GM18526 (cell line): ENCODE results near the gene MYPN.

Source experiments
- POLR2A ChIP-seq: IDR thresholded peaks from 3 replicates; pipeline ENCODE4 v1.6.1; 2011; ENCODE audit not compliant: insufficient read length; ENCODE audit errors: extremely low read depth

Gene MYPN

GRCh38 chr10:68231106-68231816, 122.0 kb downstream of the MYPN start:
- no peak for TF ChIP-seq POLR2A

- no peak for TF ChIP-seq POLR2A
Observed at GRCh38 chr10:68231817-68232251, 122.5 kb downstream of the MYPN start, which contains the start of gene ATOH7. Gene ATOH7 (minus strand): TSS chr10:68232113. CDS start chr10:68231677, 436 bp downstream.

DNA sequence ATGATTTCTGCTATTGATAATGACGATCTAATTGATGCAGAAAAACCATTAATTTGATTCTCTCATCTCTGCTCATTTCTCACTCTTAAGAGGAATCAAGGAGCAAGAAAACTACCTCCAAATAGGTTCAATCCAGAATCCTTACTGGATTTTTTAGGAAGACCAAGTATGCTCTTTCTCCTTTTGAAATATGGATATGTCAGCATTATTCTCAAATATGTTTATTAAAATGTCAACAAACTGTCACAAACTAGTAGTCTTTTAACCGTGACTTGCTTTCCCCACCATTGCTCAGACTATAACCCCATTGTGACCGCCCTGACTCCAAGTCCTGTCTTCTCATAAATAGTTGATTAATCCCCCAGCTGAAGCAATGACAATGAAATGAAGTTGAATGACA, 123.8 kb downstream of the MYPN start:
- TF ChIP-seq POLR2A, result no peak

DNA sequence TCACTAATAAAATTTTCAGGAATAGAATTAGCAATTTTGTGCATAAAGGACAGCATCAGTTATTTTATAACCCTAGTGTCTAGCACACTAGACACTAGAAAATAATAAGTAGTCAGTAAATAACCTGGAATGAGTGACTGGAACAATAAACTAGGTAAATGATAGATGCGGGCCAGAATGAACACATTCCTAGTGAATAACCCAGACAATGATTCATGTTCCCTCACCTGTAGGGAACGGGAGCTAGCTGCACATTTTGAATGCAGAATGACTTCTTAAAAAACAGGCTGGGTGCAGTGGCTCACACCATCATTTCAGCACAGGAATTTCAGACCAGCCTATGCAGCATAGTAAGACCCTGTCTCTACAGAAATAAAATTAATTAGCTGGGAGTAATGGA, 125.8 kb downstream of the MYPN start:
- no peak for TF ChIP-seq POLR2A

GRCh38 chr10:68235581-68235980, 126.3 kb downstream of the MYPN start:
- TF ChIP-seq POLR2A, result no peak

- TF ChIP-seq POLR2A, result no peak
Observed at GRCh38 chr10:68237173-68237572, 127.9 kb downstream of the MYPN start.

GRCh38 chr10:68238371-68238770, 129.1 kb downstream of the MYPN start:
- TF ChIP-seq POLR2A, result no peak

- no peak for TF ChIP-seq POLR2A
Observed at GRCh38 chr10:68239069-68239468, 129.8 kb downstream of the MYPN start.

- no peak for TF ChIP-seq POLR2A
Observed at GRCh38 chr10:68239596-68240150, 130.4 kb downstream of the MYPN start.

DNA sequence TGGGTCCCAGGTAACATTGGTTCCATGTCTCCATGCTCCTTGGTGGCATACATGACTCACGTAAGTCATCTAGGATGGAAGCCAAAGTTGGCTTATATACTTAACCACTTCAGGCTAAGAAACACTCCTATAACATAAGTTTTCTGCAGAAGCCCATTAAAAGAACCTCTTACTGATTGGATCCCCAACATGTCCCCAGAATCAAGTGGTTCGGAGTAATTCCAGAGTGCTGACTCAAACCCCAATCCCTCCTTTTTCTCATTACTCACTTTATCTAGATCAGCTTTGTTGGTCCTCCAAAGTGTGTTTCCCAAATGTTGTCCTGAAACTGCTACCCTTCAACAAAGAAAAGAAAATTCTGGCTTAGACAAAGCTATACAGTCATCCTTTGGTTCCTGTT, 132.8 kb downstream of the MYPN start:
- no peak for TF ChIP-seq POLR2A

DNA sequence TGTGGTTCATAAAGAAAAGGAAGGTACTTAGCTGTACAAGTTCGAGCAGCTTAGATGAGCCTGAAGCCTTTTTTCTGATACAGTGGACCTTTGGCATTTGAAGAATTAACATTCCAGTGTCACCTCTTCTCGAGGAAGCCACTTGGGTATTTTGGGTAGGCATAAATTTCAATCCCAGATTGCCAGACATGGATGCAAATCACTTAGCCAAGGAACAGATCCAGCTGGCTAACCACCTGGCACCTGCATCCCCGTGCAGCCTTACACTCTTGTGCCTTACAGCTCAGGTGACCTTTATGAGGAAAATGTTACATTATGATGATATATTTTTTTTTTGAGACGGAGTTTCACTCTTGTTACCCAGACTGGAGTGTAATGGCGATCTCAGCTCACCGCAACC, 138.6 kb downstream of the MYPN start:
- no peak for TF ChIP-seq POLR2A

GRCh38 chr10:68249297-68249696, 140.0 kb downstream of the MYPN start:
- no peak for TF ChIP-seq POLR2A

- TF ChIP-seq POLR2A, result no peak
Observed at GRCh38 chr10:68251151-68251550, 141.9 kb downstream of the MYPN start.

DNA sequence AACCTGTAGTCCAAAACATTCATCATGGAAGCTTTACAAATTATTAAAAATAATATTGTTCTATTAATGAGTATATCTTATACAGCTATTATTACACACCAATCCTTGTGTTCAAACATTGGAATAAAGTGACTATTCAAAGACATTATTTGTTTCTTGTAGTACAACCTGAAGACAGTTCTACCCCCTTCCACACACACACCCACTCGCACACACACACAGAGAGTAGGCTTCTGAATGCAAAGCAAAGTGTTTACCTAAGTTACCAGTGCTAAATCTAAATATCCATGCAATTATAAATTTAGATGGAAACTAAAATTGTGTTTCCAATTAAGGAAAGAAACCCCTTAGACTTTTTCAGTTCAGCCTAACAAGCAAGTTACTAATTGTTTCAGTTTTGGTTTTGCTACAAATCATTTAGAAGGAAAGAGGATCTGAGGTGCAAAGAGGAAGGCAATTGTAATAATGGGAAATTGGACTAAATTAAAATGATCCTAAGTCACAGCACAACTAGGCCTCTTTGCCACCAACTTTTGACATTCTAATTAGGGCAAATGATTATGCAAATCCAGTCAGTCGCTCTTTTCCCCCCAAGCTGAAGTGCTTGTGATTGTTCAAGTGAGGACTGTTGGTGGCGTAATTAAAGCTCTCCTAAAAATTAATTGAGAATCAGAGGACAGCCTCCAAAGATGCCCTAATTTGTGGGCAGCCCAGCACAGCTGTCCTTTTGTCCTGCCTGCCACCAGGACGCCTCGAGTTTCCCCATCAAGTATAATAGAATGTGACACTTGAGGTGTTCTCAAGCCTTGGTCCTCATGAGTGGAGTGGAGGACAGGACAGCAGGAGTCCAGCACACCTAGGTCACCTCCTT, 142.6 kb downstream of the MYPN start:
- no peak for TF ChIP-seq POLR2A

GRCh38 chr10:68253346-68253745, 144.1 kb downstream of the MYPN start:
- TF ChIP-seq POLR2A, result no peak
